ENCODE results near the gene SNRPD2. TPM values are rescaled to one million over a fixed set of nuclear protein-coding genes. Genes with fewer than 3 reads are reported as not detected.

SNRPD2 gene
- total RNA-seq, 1 donor from 2014 or later = 405 TPM

GRCh38 chr19:45705115-45705514 is 13.4 kb upstream of the SNRPD2 start:
- Histone ChIP-seq H2AFZ (replicated peaks) (no peak overlapping the region), H3K27me3 (no peaks in the 10 kb centered on the region), H3K4me2 (no peak overlapping the region), H3K4me3 (no peak overlapping the region), H3K9me3 (ENCODE audit: low read depth) (no peaks in the 10 kb centered on the region), H3K4me1 (no peaks in the 10 kb centered on the region), H3F3A (ENCODE audit: low read depth) (peaks cover 14% of the 10 kb centered on the region), H3K27ac (no peak overlapping the region), H3K36me3 (no peaks in the 10 kb centered on the region), H3K9ac (no peak overlapping the region), H4K20me1 (ENCODE audit: low read depth) (no peaks in the 10 kb centered on the region), H3K79me2 (ENCODE audit: low read depth) (no peaks in the 10 kb centered on the region)
- DNase-seq (ENCODE audit: low spot score) = no peak
- peaks cover 9% of the 10 kb centered on the region for H3K36me3 Mint-ChIP-seq
- peaks cover 11% of the 10 kb centered on the region for H3K4me1 Mint-ChIP-seq
- no peaks in the 10 kb centered on the region for H3K9me3 Mint-ChIP-seq
- no peak overlapping the region for H3K27ac Mint-ChIP-seq
- H3K4me3 Mint-ChIP-seq = no peak overlapping the region
- no peaks in the 10 kb centered on the region for H3K27me3 Mint-ChIP-seq (ENCODE audit: insufficient read depth, low read depth)
- no peak for TF ChIP-seq EZH2 (IDR thresholded peaks at IDR 0.05)
- no peak for TF ChIP-seq CTCF (IDR thresholded peaks at IDR 0.05)

GRCh38 chr19:45701676-45702075 is 9.9 kb upstream of the SNRPD2 start:
- Mint-ChIP-seq H3K27me3 (ENCODE audit: insufficient read depth, low read depth) (no peaks in the 10 kb centered on the region), H3K4me3 (no peak overlapping the region), H3K9me3 (no peaks in the 10 kb centered on the region), H3K36me3 (peaks cover 11% of the 10 kb centered on the region), H3K4me1 (no peaks in the 10 kb centered on the region), H3K27ac (no peak overlapping the region)
- H4K20me1 ChIP-seq (ENCODE audit: low read depth) = no peaks in the 10 kb centered on the region
- no peaks in the 10 kb centered on the region for H3K79me2 ChIP-seq (ENCODE audit: low read depth)
- H3K4me1 ChIP-seq = no peaks in the 10 kb centered on the region
- DNase-seq (ENCODE audit: low spot score) = no peak
- no peak overlapping the region for H3K4me3 ChIP-seq
- no peak for TF ChIP-seq EZH2 (IDR thresholded peaks at IDR 0.05)
- no peak for TF ChIP-seq EZH2phosphoT487 (IDR thresholded peaks at IDR 0.05)
- no peak for TF ChIP-seq CTCF (IDR thresholded peaks at IDR 0.05)
- no peak overlapping the region for H3K4me2 ChIP-seq
- H3F3A ChIP-seq (ENCODE audit: low read depth) = peaks cover 4% of the 10 kb centered on the region
- H2AFZ ChIP-seq (replicated peaks) = no peak overlapping the region
- H3K9ac ChIP-seq = no peak overlapping the region
- no peaks in the 10 kb centered on the region for H3K27me3 ChIP-seq
- no peaks in the 10 kb centered on the region for H3K9me3 ChIP-seq (ENCODE audit: low read depth)
- no peaks in the 10 kb centered on the region for H3K36me3 ChIP-seq
- H3K27ac ChIP-seq = no peak overlapping the region

GRCh38 chr19:45693106-45693788 is 1.5 kb upstream of the SNRPD2 start:
- Histone ChIP-seq H3K4me2 (peak overlapping the region; percentile 83), H3K4me1 (peaks cover 6% of the 10 kb centered on the region), H3K27ac (peak overlapping the region; percentile 32), H3F3A (ENCODE audit: low read depth) (peaks cover 19% of the 10 kb centered on the region), H2AFZ (replicated peaks) (peak overlapping the region; percentile 42), H4K20me1 (ENCODE audit: low read depth) (peaks cover 14% of the 10 kb centered on the region), H3K27me3 (no peaks in the 10 kb centered on the region), H3K4me3 (peak overlapping the region; percentile 78), H3K36me3 (no peaks in the 10 kb centered on the region), H3K9me3 (ENCODE audit: low read depth) (no peaks in the 10 kb centered on the region), H3K9ac (peak overlapping the region; percentile 53), H3K79me2 (ENCODE audit: low read depth) (peaks cover 28% of the 10 kb centered on the region)
- H3K9me3 Mint-ChIP-seq = no peaks in the 10 kb centered on the region
- H3K36me3 Mint-ChIP-seq = peaks cover 14% of the 10 kb centered on the region
- TF ChIP-seq CTCF (IDR thresholded peaks at IDR 0.05) (peak; percentile 97), EZH2 (IDR thresholded peaks at IDR 0.05) (no peak)
- H3K4me1 Mint-ChIP-seq = peaks cover 11% of the 10 kb centered on the region
- H3K27ac Mint-ChIP-seq = no peak overlapping the region
- peaks cover 4% of the 10 kb centered on the region for H3K27me3 Mint-ChIP-seq (ENCODE audit: insufficient read depth, low read depth)
- peak; percentile 88 for DNase-seq (ENCODE audit: low spot score)
- peak overlapping the region; percentile 96 for H3K4me3 Mint-ChIP-seq

All from neural progenitor cell (in vitro differentiated cells).